ENCODE results near the gene TCF4. TPM values are rescaled to one million over a fixed set of nuclear protein-coding genes. Genes with fewer than 3 reads are reported as not detected.

TCF4 gene
- total and polyA plus RNA-seq, 2 of the 13 experiments (the other 11 are each of a cell fraction or from before 2014, with no cell fraction given): not detected

DNA sequence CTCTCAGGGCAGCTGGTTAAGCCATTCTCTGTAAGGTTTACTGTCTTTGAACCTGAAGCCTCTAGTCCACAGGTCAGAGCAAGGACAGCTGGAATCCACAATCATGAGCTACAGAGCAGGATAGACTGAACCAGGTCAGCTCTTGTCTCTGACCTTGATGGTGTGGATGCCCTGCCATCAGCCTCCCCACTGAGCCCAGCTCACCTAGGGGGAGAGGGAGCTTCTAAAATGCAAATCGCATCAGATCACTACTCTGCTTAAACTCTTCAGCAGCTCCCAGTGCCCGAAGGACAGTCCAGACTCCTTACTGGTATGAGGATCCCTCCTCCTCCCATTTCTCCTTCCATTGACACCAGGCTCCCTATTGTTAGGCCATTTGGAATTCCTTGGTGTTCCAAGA is 373.5 kb downstream of the TCF4 start:
- in situ Hi-C loops (cut with HindIII; ENCODE audit: extremely low pct_ligation_motif_present, low pct_unique_long_range_greater_than_20kb): no loop called here
- Histone ChIP-seq H3K27me3 (ENCODE audit: control insufficient read depth in 1 of 2, insufficient read depth in 2 of 2, low read length in 2 of 2) (no peaks in the 10 kb centered on the region), H3K4me3 (replicated peaks in 1 of 3; ENCODE audit: insufficient read depth in 1 of 3, low read depth in 2 of 3, low read length in 3 of 3) (no peak overlapping the region), H3K9me3 (ENCODE audit: low read length) (no peaks in the 10 kb centered on the region), H3K27ac (ENCODE audit: extremely low read length, insufficient read depth, low read length) (no peak overlapping the region), H3K9ac (ENCODE audit: insufficient read depth, low read depth, low read length) (no peak overlapping the region), H3K36me3 (replicated peaks in 1 of 2; ENCODE audit: control insufficient read depth in 1 of 2, insufficient read depth in 2 of 2, low read length in 2 of 2) (no peaks in the 10 kb centered on the region), H4K20me1 (ENCODE audit: insufficient read depth, low read length) (no peaks in the 10 kb centered on the region), H3K4me2 (ENCODE audit: low read depth, low read length) (no peak overlapping the region), H2AFZ (ENCODE audit: low read length) (no peak overlapping the region), H3K4me1 (ENCODE audit: insufficient read depth, low read length) (no peaks in the 10 kb centered on the region), H3K79me2 (ENCODE audit: insufficient read depth, low read length) (no peaks in the 10 kb centered on the region)
- no TSS peak for BruUV-seq (replicated peaks)
- no peak for DNase-seq (ENCODE audit: low spot score)
- ChIA-PET CTCF (ENCODE audit: low intra/inter-chr PET ratio, low total read pairs) (no interaction called here), POLR2A (no interaction called here)
- intact Hi-C loops (cut with micrococcal nuclease; ENCODE audit: unreplicated experiment): no loop called here
- TF ChIP-seq ZZZ3 (CRISPR knock-in tag; IDR thresholded peaks at IDR 0.05; ENCODE audit: borderline replicate concordance) (no peak), ZFP90 (CRISPR knock-in tag; IDR thresholded peaks at IDR 0.05; ENCODE audit: borderline replicate concordance) (no peak), YY1 (IDR thresholded peaks at IDR 0.05; ENCODE audit: insufficient read depth, insufficient replicate concordance, low read depth, low read length) (no peak), ZNF720 (CRISPR knock-in tag; IDR thresholded peaks at IDR 0.05) (no peak), MIER2 (CRISPR knock-in tag; IDR thresholded peaks at IDR 0.05) (no peak)
- TF ChIP-seq, protein P1, sequence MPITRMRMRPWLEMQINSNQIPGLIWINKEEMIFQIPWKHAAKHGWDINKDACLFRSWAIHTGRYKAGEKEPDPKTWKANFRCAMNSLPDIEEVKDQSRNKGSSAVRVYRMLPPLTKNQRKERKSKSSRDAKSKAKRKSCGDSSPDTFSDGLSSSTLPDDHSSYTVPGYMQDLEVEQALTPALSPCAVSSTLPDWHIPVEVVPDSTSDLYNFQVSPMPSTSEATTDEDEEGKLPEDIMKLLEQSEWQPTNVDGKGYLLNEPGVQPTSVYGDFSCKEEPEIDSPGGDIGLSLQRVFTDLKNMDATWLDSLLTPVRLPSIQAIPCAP (CRISPR knock-in tag; IDR thresholded peaks at IDR 0.05; ENCODE audit: low read depth): no peak
- TF ChIP-seq, protein P2, sequence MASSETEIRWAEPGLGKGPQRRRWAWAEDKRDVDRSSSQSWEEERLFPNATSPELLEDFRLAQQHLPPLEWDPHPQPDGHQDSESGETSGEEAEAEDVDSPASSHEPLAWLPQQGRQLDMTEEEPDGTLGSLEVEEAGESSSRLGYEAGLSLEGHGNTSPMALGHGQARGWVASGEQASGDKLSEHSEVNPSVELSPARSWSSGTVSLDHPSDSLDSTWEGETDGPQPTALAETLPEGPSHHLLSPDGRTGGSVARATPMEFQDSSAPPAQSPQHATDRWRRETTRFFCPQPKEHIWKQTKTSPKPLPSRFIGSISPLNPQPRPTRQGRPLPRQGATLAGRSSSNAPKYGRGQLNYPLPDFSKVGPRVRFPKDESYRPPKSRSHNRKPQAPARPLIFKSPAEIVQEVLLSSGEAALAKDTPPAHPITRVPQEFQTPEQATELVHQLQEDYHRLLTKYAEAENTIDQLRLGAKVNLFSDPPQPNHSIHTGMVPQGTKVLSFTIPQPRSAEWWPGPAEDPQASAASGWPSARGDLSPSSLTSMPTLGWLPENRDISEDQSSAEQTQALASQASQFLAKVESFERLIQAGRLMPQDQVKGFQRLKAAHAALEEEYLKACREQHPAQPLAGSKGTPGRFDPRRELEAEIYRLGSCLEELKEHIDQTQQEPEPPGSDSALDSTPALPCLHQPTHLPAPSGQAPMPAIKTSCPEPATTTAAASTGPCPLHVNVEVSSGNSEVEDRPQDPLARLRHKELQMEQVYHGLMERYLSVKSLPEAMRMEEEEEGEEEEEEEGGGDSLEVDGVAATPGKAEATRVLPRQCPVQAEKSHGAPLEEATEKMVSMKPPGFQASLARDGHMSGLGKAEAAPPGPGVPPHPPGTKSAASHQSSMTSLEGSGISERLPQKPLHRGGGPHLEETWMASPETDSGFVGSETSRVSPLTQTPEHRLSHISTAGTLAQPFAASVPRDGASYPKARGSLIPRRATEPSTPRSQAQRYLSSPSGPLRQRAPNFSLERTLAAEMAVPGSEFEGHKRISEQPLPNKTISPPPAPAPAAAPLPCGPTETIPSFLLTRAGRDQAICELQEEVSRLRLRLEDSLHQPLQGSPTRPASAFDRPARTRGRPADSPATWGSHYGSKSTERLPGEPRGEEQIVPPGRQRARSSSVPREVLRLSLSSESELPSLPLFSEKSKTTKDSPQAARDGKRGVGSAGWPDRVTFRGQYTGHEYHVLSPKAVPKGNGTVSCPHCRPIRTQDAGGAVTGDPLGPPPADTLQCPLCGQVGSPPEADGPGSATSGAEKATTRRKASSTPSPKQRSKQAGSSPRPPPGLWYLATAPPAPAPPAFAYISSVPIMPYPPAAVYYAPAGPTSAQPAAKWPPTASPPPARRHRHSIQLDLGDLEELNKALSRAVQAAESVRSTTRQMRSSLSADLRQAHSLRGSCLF (CRISPR knock-in tag; IDR thresholded peaks at IDR 0.05; ENCODE audit: borderline replicate concordance): no peak
- TF ChIP-seq, protein P3, sequence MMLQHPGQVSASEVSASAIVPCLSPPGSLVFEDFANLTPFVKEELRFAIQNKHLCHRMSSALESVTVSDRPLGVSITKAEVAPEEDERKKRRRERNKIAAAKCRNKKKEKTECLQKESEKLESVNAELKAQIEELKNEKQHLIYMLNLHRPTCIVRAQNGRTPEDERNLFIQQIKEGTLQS (CRISPR knock-in tag; IDR thresholded peaks at IDR 0.05): no peak
- no peak for FAIRE-seq
- ATAC-seq: no peak
- 0% methylated on average over 1 of the region's 2 CpGs for WGBS (ENCODE audit: low lambda C conversion rate)

All from HepG2 (cell line).